HG03060 (cell line): ENCODE measurements around the gene CLEC11A.

ENCODE experiments used
- ATAC-seq: cut with Tn5 transposase; IDR thresholded peaks from one replicate; pipeline ENCODE4 v1.9.1; 2021; ENCODE audit warnings: low read depth, moderate number of reproducible peaks; ENCODE audit not compliant: unreplicated experiment

Gene CLEC11A, protein sequence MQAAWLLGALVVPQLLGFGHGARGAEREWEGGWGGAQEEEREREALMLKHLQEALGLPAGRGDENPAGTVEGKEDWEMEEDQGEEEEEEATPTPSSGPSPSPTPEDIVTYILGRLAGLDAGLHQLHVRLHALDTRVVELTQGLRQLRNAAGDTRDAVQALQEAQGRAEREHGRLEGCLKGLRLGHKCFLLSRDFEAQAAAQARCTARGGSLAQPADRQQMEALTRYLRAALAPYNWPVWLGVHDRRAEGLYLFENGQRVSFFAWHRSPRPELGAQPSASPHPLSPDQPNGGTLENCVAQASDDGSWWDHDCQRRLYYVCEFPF

DNA sequence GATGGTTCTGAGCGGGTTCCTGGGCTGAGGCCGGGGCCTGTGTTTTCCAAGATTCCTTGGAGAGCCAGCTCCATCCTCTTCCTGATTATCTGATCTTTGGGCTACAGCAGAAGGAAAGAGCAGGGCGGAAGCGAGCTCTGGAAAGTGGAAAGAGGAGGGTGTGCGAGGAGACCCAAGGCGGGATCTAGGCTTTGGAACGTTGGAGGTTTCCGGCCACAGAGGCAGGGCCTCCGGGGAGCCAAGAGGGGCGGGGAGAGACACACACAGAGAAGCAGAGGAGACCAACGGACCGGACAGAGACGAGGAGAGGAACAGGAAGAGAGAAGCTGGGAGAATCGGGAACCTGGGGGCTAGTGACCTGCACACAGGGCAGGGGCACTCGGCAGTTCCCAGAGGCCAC is at the start of gene CLEC11A:
TSS of gene CLEC11A (plus strand) at position 296 of the 400 bp plus-strand sequence. CDS start 162 bp downstream, outside the sequence.
- no peak for ATAC-seq

DNA sequence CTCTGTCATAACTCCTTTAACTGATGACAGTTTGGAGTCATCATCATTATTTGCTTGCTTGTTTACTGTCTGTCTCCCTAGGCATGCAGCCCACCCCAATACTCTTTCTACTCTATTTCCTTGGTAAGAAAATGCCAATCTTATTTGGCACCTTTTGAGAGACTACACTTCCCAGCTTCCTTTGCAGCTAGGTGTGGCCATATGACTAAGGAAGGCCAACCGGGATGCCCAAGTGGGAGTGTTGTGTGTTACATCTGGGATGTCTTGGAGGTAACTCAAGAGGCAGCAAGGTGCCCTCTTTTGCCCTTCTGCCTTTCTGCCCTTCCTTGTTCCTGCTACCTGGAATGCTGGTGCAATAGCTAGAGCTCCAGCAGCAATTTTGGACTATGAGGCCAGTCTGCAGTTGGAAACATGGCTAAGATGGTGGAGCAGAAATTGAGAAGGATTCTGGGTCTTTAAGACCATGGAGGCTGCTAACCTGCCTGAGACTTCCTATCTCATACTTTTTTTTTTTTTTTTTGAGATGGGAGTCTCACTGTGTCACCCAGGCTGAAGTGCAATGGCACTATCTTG is 46.5 kb upstream of the CLEC11A start:
- ATAC-seq = no peak

- no peak for ATAC-seq
Measured at GRCh38 chr19:50677636-50678035, 45.5 kb upstream of the CLEC11A start.

DNA sequence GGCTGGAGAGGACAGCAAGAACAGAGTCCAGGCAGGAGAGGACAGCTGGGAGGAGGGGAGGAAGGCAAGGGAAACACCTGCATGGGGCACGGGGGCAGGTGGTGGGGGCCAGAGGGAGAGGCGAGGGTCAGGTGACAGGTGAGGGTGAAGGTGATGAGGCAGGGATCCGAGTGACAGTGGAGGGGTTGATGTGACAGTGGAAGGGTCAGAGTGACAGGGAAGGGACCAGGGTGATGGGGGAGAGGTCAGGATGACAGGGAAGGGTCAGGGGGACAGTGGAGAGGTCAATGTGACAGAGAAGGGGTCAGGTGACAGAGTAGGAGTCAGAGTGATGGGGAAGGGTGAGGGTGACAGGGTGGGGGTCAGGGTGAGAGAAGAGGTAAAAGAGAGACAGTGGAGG is 44.8 kb upstream of the CLEC11A start:
- ATAC-seq = no peak

GRCh38 chr19:50679177-50680125 is 43.7 kb upstream of the CLEC11A start:
- ATAC-seq = no peak

GRCh38 chr19:50686310-50687032 is 36.7 kb upstream of the CLEC11A start:
- ATAC-seq = no peak

DNA sequence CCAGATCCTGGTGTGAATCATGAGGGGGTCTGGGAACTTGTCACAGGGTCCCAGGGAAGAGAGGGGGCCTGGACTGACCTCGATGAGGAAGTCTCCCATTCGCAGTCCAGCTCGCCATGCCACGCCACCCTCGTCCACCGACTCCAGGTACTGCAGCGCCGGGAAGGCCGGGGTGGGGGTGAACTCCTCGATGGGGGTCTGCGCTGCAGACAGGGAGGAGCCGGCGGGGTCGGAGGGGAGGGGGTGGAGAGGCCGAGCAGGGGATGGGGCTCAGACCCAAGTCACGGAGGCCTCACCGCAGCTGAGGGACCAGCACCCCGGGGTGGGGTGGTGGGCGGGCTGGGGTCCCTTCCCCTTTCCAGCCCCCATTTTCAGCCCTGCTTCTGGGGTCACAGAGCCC is 34.4 kb upstream of the CLEC11A start:
- ATAC-seq = no peak

DNA sequence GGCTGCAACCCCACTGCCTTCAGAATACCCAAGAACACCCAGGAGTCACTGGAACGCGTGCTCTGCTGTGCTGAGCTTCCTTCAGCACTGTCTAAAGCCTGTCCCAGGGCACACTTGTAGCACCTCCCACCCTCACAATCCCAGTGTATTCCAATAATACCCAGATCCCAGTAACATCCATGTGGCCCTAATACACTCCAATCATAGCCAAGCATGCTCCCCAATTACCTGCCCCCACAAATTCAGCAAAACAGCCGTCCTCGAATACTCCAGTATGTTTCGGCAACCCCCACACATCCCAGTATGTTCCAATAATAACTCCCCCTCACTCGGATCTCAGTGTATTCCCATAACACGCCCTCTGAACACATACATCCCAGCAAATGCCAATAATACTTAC is 32.7 kb upstream of the CLEC11A start:
- no peak for ATAC-seq

- no peak for ATAC-seq
Measured at GRCh38 chr19:50693064-50693975, 29.8 kb upstream of the CLEC11A start.

- no peak for ATAC-seq
Measured at GRCh38 chr19:50694815-50695145, 28.4 kb upstream of the CLEC11A start.

DNA sequence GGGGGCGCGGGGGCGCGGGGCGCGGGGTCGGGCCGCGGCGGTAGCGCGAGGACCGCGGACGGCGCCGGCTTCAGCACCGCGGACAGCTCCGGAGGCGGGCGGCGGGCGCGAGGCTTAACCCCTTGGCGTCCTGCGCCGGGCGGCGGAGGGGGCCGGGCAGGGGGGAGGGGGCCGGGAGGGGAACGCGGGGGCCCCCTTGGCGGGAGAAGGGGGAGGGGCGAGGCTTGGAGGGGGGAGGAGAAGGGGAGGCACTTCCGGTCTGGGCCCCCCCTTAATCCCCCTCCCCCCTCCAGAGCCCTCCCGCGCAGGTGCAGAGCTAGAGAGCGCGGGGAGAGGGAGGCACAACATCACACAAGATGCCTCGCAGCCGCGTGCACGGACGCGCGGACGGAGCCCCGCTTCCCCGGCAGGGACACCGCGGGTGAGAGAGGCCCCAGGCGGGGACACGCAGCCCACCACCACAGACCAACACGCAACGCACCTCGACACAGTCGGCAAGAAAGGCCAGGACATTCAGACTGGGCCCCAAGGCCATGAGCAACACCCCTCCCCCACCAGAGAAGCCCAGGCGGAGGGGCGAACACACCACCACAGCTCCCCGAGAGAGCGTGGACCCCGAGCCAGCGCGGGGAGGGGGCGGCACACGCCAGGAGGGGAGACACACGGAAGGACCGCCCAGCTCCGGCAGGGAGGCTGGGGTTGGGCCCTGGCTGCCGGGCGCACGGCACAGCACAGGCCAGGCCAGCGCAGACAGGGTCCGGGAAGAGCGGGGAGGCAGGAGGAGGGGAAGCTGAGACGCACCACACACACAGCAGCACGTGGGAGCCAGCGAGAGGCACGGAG is 27.7 kb upstream of the CLEC11A start:
- ATAC-seq = no peak

- ATAC-seq = no peak
Measured at GRCh38 chr19:50696094-50696483, 27.1 kb upstream of the CLEC11A start.

DNA sequence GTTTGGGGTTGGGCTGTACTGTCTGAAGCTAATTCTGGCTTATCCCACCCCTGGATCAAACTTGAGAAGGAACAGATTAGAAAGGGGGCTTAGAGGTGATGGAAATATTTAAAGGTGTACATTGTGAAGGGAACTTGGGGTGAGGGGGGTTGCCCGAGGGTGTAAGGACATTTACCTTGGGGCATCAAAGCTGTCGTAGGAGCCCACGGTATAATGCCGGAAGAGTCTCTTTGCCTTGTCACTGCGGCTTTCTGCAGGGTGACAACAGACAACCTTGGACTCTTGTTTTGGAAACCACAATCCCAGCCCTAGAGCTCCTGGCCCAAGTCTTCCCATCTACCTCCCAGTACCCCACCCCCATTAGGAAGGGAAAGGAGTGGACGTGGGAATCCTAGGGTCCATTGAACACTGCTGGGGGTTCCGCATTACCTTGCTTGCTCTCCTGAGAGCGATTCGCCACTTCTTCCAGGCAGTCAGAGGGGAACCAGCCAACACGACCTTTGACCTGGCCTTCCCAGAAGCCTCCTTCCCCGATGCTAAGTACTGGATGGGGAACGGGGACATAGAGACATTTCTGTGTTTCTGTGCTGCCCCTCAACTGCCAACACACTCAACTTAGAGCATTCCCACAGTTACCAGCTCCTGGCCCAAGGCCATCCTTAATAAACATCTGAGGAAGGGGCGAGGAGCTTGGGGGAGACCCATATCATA is 25.6 kb upstream of the CLEC11A start:
- no peak for ATAC-seq

GRCh38 chr19:50701367-50701985 is 21.7 kb upstream of the CLEC11A start:
- no peak for ATAC-seq

GRCh38 chr19:50702158-50702870 is 20.9 kb upstream of the CLEC11A start:
- no peak for ATAC-seq

- no peak for ATAC-seq
Measured at GRCh38 chr19:50702871-50703829, 20.0 kb upstream of the CLEC11A start.
